Cardiac fibroblast (primary cell): ENCODE data around the gene STPG3.

Source experiments
- DNase-seq, 2 donors: peaks; one replicate each; pipeline versions ENCODE4 v3.0.0 to v3.0.0-alpha.2; 2010; ENCODE audit warnings: low read depth in 2 of 2
- H3K4me3 ChIP-seq, 2 donors: replicated peaks in 1 of 2; 1 replicate in 1 of 2; 2 replicates in 1 of 2; pipeline ENCODE4 v1.5.1; 2011; ENCODE audit warnings: low read depth in 2 of 2, low read length in 2 of 2, mild to moderate bottlenecking in 2 of 2, moderate library complexity in 1 of 2
- TF ChIP-seq, protein P1 (sequence below): IDR thresholded peaks from one replicate; pipeline ENCODE4 v1.5.1; 2011; ENCODE audit warnings: low read depth, mild to moderate bottlenecking, low read length, inconsistent platforms

STPG3 gene

DNA sequence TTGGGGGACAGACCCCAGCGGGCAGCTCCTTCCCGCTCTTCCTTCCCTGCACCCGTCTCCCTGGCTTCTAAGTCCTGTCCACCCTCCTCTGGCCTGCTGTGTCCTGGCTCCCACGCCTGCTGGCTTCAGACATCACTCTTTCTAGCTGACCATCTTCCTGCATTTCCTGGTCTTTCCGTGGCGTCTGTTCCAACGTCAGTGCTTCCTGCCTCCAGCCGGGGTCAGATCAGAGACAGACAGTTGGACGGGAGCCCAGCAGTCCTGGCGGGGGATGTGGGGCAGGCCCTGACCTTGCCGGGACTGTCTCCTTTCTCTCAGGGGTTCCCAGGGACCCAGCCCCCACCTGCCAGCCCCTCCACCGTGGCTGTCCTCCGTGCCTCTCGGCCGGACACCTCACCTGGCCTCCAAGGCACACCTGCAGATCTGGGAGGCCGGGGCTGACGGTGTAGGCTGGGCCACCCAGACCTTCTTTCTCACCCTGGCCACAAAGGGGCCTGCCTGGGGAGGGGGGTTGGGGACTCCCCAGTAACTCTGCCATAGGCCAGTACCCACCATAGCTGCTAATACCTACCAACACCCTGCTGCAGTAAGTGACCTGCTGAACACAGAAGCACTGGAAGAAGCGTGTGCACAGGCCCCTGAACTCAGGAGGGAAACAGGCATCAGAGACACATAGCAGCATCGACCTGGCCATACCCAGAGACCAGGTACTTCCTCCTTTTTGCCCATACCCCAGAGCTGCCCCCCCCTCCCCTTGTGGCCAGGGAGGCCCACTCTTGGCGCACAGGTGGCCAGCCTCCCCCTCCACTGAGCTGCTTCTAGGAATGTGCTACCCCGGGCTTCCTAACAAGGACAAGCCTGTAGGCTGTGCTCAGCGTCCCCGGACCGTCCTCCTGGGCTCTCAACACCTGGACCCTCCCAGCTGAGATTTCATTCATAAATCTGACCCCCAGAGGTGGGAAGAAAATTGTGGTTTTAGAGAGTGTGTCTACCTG is 45.9 kb downstream of the STPG3 start:
- TF ChIP-seq, protein P1, sequence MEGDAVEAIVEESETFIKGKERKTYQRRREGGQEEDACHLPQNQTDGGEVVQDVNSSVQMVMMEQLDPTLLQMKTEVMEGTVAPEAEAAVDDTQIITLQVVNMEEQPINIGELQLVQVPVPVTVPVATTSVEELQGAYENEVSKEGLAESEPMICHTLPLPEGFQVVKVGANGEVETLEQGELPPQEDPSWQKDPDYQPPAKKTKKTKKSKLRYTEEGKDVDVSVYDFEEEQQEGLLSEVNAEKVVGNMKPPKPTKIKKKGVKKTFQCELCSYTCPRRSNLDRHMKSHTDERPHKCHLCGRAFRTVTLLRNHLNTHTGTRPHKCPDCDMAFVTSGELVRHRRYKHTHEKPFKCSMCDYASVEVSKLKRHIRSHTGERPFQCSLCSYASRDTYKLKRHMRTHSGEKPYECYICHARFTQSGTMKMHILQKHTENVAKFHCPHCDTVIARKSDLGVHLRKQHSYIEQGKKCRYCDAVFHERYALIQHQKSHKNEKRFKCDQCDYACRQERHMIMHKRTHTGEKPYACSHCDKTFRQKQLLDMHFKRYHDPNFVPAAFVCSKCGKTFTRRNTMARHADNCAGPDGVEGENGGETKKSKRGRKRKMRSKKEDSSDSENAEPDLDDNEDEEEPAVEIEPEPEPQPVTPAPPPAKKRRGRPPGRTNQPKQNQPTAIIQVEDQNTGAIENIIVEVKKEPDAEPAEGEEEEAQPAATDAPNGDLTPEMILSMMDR, result no peak
- DNase-seq, result peak; percentile 56 to 91
- peak overlapping the region; percentile 28 to 30 for H3K4me3 ChIP-seq

DNA sequence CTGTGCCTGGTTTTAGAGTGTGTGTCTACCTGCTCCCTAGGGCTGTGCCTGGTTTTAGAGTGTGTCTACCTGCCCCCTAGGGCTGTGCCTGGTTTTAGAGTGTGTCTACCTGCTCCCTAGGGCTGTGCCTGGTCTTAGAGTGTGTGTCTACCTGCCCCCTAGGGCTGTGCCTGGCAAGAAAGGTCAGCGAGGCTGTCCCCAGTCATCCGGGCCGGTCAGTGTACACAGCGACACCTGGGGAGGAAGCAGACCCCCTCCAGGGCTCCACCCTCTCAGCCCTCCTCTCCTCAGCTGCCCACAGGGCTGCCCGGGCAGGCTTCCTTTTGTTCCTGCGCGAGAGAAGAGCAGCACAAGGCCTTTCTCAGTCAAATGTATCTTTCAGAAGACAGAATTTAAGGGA is 46.9 kb downstream of the STPG3 start:
- no peak for DNase-seq
- TF ChIP-seq, protein P1, result no peak
- no peak overlapping the region for H3K4me3 ChIP-seq

DNA sequence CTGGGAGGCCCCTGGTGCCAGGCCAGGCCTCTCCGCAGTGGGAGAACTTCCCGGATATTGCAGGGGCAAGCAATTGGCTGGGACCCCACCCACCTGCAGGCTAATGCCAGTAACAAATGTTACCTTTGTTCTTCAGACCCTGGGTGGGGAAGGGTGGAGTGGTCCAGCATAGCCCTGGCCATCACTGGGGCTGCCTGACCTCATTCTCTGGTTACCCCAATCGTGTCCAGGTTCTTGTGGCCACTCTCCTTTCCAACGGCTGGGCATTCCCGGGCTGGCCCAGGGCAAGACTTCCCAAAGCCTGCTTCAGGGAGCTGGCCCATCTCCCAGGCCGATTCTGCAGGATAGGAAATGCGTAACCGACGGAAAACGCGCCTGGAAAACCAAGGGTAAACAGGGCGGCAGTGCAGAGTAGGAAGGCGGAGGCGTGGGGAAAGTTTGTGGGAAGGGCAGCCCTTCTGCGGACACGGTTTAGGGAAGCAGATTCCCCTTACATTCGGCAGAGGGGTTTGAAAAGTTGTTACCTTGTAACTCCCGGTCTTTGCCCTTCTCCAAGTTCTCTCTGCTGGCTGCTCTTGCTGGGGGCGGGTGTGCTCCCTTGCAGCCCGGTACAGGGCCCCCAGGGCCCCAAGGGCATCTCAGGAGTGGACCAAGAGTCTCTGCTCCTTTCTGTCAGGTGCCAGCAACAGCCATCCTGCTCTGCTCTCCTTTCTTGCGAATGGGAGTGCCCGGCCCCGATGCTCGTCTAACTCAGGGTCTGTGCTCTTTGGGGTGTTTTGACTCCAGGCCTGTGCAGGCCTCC is 47.5 kb downstream of the STPG3 start:
- peak in 1 of 2 donors; percentile 59 for DNase-seq
- TF ChIP-seq, protein P1, result no peak
- no peak overlapping the region for H3K4me3 ChIP-seq

DNA sequence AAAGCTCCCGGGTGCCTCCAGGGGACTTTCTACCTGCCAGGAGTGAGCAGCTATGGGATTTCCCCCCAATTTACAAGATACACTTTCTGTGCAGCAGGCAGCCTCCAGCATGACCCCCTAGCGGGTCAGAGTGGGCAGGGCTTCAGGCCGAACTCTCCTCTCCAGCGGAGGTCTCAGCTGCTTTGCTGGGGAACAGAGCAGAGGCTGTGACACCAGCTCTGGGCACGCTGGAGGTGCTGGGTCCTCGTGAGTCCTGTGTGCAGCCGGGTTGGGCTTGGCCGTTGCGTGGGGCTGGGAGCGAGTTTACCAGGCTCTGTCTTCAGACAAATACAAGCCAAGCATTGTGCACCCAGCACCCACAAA is 48.1 kb downstream of the STPG3 start:
- no peak overlapping the region for H3K4me3 ChIP-seq
- TF ChIP-seq, protein P1, result no peak
- no peak for DNase-seq

DNA sequence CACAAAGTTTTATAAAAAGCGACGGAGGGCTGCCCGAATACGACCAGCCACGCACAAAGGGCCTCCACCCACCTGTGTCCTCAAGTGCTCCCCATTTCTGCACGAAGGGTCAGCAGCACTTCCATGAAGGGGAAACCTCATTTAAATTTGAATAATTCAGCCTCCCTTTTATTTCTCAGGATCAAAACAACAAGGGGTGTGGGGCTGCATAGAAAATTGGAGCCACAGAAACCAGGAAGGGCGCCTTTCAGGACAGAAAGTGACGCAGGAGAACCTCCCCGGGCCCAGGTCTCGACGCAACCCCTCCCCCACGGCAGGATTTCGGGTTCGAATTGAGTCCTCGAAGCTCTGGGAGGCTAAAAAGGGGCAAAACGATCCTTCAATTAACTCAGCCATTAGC is 48.9 kb downstream of the STPG3 start:
- TF ChIP-seq, protein P1, result no peak
- DNase-seq, result no peak
- no peak overlapping the region for H3K4me3 ChIP-seq

DNA sequence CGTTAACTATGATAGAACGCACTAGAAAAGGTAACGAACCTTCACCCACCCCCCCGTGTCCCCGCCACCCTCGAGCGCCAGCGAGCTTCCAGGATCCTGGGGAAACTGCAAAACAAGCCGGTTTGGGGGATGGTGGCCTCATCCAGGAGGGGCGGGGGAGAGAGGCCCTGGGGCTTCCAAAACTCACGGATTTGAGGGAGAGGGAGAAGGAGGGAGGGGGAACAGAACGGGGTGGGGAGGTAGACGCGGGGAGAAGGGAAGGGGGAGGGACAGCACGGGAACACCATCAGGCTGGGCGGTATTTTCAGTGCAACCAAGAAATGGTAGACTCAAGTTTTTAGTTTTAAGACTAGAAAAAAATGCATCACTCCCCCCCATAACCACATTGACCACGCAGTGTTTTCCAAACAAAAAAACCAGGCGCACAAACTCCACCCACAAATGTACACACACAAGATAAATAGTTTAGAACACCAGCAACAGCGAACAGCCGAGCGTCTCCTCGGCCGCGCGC is 49.5 kb downstream of the STPG3 start:
- peak; percentile 46 to 66 for DNase-seq
- TF ChIP-seq, protein P1, result no peak
- H3K4me3 ChIP-seq, result peak overlapping the region; percentile 38
